Testis (tissue), 2 donors: ENCODE results near the gene RIMS3.
A peak's percentile ranks its signal among the peaks of the same experiment; 100 is the strongest.

Experiments
- POLR2A ChIP-seq: fragments of 450-650 bp; IDR thresholded peaks from one replicate; pipeline ENCODE4 v1.6.1; 2017; ENCODE audit warnings: antibody characterized with exemption, mild to moderate bottlenecking, moderate library complexity
- TF ChIP-seq, protein P1 (sequence below), 3 experiments: fragments of 450-650 bp in 2 of 3; fragments of 200-600 bp in 1 of 3; sonication (generic) in 1 of 3; IDR thresholded peaks; one replicate each; pipeline ENCODE4 v1.5.1; 2016 to 2019; ENCODE audit warnings: antibody characterized with exemption in 3 of 3, mild to moderate bottlenecking in 2 of 3, moderate library complexity in 1 of 3

DNA sequence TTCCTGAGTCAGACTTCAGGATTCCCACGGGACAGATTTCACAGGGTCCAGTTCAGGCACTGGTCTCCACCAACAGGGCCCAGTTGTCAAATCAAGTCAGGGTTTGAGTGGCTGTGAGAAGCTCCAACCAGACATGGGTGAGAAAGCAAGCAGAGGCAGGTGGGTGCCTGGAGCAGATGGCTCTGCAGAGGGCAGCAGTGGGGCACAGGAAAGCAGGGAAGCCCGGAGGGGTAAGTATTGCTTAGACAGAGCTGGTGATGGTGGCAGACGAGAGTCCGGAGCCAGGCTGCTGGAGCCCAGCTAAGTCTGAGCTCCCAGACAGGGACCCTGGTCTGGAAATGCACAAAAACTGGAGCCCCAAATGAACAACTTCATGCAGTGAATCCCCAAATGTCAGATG, 40.4 kb downstream of the RIMS3 start:
- TF ChIP-seq POLR2A: no peak
- TF ChIP-seq, protein P1, sequence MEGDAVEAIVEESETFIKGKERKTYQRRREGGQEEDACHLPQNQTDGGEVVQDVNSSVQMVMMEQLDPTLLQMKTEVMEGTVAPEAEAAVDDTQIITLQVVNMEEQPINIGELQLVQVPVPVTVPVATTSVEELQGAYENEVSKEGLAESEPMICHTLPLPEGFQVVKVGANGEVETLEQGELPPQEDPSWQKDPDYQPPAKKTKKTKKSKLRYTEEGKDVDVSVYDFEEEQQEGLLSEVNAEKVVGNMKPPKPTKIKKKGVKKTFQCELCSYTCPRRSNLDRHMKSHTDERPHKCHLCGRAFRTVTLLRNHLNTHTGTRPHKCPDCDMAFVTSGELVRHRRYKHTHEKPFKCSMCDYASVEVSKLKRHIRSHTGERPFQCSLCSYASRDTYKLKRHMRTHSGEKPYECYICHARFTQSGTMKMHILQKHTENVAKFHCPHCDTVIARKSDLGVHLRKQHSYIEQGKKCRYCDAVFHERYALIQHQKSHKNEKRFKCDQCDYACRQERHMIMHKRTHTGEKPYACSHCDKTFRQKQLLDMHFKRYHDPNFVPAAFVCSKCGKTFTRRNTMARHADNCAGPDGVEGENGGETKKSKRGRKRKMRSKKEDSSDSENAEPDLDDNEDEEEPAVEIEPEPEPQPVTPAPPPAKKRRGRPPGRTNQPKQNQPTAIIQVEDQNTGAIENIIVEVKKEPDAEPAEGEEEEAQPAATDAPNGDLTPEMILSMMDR (IDR thresholded peaks at IDR 0.05): peak in 1 of 3 experiments; percentile 28
